ENCODE data around the gene RGL1. TPM values are rescaled to one million over a fixed set of nuclear protein-coding genes. Genes with fewer than 3 reads are reported as not detected.

The RGL1 gene
- total and polyA plus RNA-seq, 2 donors (not counting 3 experiments of a cell fraction or from before 2014, with no cell fraction given) = 19.8 to 35.3 TPM

DNA sequence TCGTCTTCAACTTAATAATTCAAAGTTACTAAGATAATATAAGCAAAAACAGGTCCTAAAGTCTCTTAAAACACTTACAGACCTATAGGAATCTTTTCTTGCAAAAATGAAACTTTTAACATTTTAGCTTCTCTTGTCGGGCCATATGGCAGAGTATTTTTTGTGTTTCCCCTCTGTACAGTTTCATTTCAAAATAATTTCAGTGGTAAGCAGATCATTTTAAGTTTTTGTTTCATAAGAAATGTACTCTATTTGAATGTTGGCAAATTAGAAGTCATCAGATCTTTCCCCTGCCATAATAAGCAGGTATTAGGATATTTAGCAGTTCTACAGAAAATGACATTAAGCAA, 37.9 kb downstream of the RGL1 start:
- Histone ChIP-seq H3K9me3 (replicated peaks; ENCODE audit: control insufficient read depth, insufficient read depth, low read length) (no peaks in the 10 kb centered on the region), H3K4me3 (replicated peaks in 1 of 3; ENCODE audit: insufficient read depth in 1 of 3, low read depth in 1 of 3, low read length in 3 of 3) (peak overlapping the region in 1 of 3 experiments; percentile 28), H2AFZ (ENCODE audit: low read depth, low read length) (no peak overlapping the region), H3K4me1 (ENCODE audit: control insufficient read depth, extremely low read depth, insufficient read depth, low read length) (peaks cover 55% of the 10 kb centered on the region), H3K4me2 (ENCODE audit: insufficient read depth, low read length) (peak overlapping the region; percentile 80), H3K27me3 (ENCODE audit: control insufficient read depth in 2 of 2, insufficient read depth in 2 of 2, low read length in 2 of 2) (no peaks in the 10 kb centered on the region), H3K9me1 (replicated peaks; ENCODE audit: control insufficient read depth, extremely low read depth, insufficient read depth, low read length) (no peaks in the 10 kb centered on the region), H3K9ac (replicated peaks; ENCODE audit: extremely low read depth, insufficient read depth, low read length) (peak overlapping the region; percentile 70), H3K36me3 (ENCODE audit: control insufficient read depth in 2 of 2, extremely low read depth in 1 of 2, insufficient read depth in 2 of 2, low read length in 2 of 2) (peaks cover 2% of the 10 kb centered on the region in 2 experiments), H3K79me2 (ENCODE audit: control insufficient read depth, insufficient read depth, low read length) (peaks cover 16% of the 10 kb centered on the region), H3K27ac (ENCODE audit: insufficient read depth, low read depth, low read length) (peak overlapping the region; percentile 74), H4K20me1 (replicated peaks; ENCODE audit: control insufficient read depth, extremely low read depth, insufficient read depth, low read length) (no peaks in the 10 kb centered on the region)
- no peak for DNase-seq (ENCODE audit: low read depth, low spot score)
- ChIA-PET CTCF (interaction anchor here (0.8 to 2.0 kb wide), 6 partner anchors 10 to 158 kb away, joined by 4 to 8 read pairs (median 4); no protein-coding TSS in a partner anchor), POLR2A (no interaction called here)
- intact Hi-C loops (cut with micrococcal nuclease) = loop anchor here (1.0 to 2.0 kb wide), 6 partner anchors 24 to 72 kb away; partner anchors contain the start of gene RGL1
- BruUV-seq (replicated peaks) = TSS peak; percentile 58
- FAIRE-seq = no peak
- dilution Hi-C loops (cut with MboI; ENCODE audit: extremely low pct_ligation_motif_present, low sequenced_read_pairs) = no loop called here
- TF ChIP-seq MYC (IDR thresholded peaks at IDR 0.05; ENCODE audit: low read depth, low read length) (no peak), EZH2 (IDR thresholded peaks at IDR 0.05; ENCODE audit: borderline replicate concordance, low read depth, low read length, severe bottlenecking) (no peak), JUN (IDR thresholded peaks at IDR 0.05; ENCODE audit: borderline replicate concordance, insufficient read depth, insufficient read length, low read depth) (no peak)

DNA sequence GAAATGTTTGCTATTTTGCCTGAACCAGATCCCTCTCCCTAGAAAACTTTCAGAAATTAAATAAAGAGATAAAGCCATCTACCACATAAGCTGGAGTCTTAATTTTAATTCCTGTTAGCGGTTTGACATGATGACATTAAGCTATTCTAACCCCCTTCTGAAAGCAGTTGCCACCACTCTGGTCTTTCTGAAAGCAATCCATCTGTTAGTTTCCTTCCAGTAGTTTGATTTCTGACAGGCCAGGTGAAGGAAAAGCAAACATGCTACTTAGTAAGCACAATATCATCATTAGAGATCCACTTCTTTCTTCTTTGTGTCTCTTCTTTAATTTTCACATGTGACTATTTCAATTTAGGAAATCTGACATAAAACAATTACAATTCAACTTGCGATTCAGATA, 39.9 kb downstream of the RGL1 start:
- Histone ChIP-seq H3K9me3 (replicated peaks; ENCODE audit: control insufficient read depth, insufficient read depth, low read length) (no peaks in the 10 kb centered on the region), H3K9me1 (replicated peaks; ENCODE audit: control insufficient read depth, extremely low read depth, insufficient read depth, low read length) (no peaks in the 10 kb centered on the region), H3K9ac (replicated peaks; ENCODE audit: extremely low read depth, insufficient read depth, low read length) (no peak overlapping the region), H3K27me3 (ENCODE audit: control insufficient read depth in 2 of 2, insufficient read depth in 2 of 2, low read length in 2 of 2) (no peaks in the 10 kb centered on the region), H3K79me2 (ENCODE audit: control insufficient read depth, insufficient read depth, low read length) (peaks cover 13% of the 10 kb centered on the region), H3K4me2 (ENCODE audit: insufficient read depth, low read length) (no peak overlapping the region), H3K27ac (ENCODE audit: insufficient read depth, low read depth, low read length) (no peak overlapping the region), H3K36me3 (ENCODE audit: control insufficient read depth in 2 of 2, extremely low read depth in 1 of 2, insufficient read depth in 2 of 2, low read length in 2 of 2) (peaks cover 0 to 2% of the 10 kb centered on the region in 2 experiments), H2AFZ (ENCODE audit: low read depth, low read length) (no peak overlapping the region), H4K20me1 (replicated peaks; ENCODE audit: control insufficient read depth, extremely low read depth, insufficient read depth, low read length) (no peaks in the 10 kb centered on the region), H3K4me3 (replicated peaks in 1 of 3; ENCODE audit: insufficient read depth in 1 of 3, low read depth in 1 of 3, low read length in 3 of 3) (no peak overlapping the region), H3K4me1 (ENCODE audit: control insufficient read depth, extremely low read depth, insufficient read depth, low read length) (peaks cover 49% of the 10 kb centered on the region)
- TF ChIP-seq, protein P1, sequence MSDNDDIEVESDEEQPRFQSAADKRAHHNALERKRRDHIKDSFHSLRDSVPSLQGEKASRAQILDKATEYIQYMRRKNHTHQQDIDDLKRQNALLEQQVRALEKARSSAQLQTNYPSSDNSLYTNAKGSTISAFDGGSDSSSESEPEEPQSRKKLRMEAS (IDR thresholded peaks at IDR 0.05; ENCODE audit: insufficient read depth, insufficient read length) = no peak
- TF ChIP-seq POLR2A (IDR thresholded peaks at IDR 0.05; ENCODE audit: low read depth, low read length) = no peak
- no peak for TF ChIP-seq EZH2 (IDR thresholded peaks at IDR 0.05; ENCODE audit: borderline replicate concordance, low read depth, low read length, severe bottlenecking)
- TF ChIP-seq, protein P2, sequence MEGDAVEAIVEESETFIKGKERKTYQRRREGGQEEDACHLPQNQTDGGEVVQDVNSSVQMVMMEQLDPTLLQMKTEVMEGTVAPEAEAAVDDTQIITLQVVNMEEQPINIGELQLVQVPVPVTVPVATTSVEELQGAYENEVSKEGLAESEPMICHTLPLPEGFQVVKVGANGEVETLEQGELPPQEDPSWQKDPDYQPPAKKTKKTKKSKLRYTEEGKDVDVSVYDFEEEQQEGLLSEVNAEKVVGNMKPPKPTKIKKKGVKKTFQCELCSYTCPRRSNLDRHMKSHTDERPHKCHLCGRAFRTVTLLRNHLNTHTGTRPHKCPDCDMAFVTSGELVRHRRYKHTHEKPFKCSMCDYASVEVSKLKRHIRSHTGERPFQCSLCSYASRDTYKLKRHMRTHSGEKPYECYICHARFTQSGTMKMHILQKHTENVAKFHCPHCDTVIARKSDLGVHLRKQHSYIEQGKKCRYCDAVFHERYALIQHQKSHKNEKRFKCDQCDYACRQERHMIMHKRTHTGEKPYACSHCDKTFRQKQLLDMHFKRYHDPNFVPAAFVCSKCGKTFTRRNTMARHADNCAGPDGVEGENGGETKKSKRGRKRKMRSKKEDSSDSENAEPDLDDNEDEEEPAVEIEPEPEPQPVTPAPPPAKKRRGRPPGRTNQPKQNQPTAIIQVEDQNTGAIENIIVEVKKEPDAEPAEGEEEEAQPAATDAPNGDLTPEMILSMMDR (IDR thresholded peaks at IDR 0.05; ENCODE audit: extremely low read depth in 1 of 2, insufficient read depth in 1 of 2, low read depth in 1 of 2, low read length in 2 of 2) = no peak
- TF ChIP-seq POLR2AphosphoS5 (IDR thresholded peaks at IDR 0.05; ENCODE audit: insufficient read depth, low read depth, low read length) = no peak
- no peak for TF ChIP-seq GATA2 (IDR thresholded peaks at IDR 0.05; ENCODE audit: insufficient read depth, insufficient read length, low read depth, low read length)
- no peak for TF ChIP-seq JUN (IDR thresholded peaks at IDR 0.05; ENCODE audit: borderline replicate concordance, insufficient read depth, insufficient read length, low read depth)
- no peak for TF ChIP-seq FOS (IDR thresholded peaks at IDR 0.05; ENCODE audit: borderline replicate concordance, insufficient read depth, low read length)
- no peak for TF ChIP-seq MYC (IDR thresholded peaks at IDR 0.05; ENCODE audit: low read depth, low read length)
- ChIA-PET POLR2A (no interaction called here), CTCF (interaction anchor here (1.3 kb wide), 1 partner anchor 71 kb away, joined by 4 read pairs; no protein-coding TSS in a partner anchor)
- no peak for FAIRE-seq
- intact Hi-C loops (cut with micrococcal nuclease) = no loop called here
- no TSS peak for BruUV-seq (replicated peaks)
- dilution Hi-C loops (cut with MboI; ENCODE audit: extremely low pct_ligation_motif_present, low sequenced_read_pairs) = no loop called here
- no peak for DNase-seq (ENCODE audit: low read depth, low spot score)

Data from endothelial cell of umbilical vein (primary cell).